NCI-H446 treated with DMSO at 0.1 percent for 48 hours (cell line): ENCODE results near the gene BTAF1.
"Not testable (repeated sequence)": the region's sequence is repeated elsewhere in the genome, so short reads cannot be mapped to it uniquely, and the experiment has no call there.

Source experiments
- DNase-seq: peaks from one replicate; lab custom pipeline; 2025; lab: John Stamatoyannopoulos, UW

Gene BTAF1

GRCh38 chr10:91923371-91924211 is at the start of gene BTAF1:
TSS of gene BTAF1 (plus strand) at chr10:91923770. CDS start at chr10:91924077, 307 bp downstream.
- DNase-seq, result peak; percentile 67

- DNase-seq, result no peak
Observed at GRCh38 chr10:91875156-91875555, 48.4 kb upstream of the BTAF1 start.

GRCh38 chr10:91875779-91876178 is 47.8 kb upstream of the BTAF1 start:
- DNase-seq, result no peak

- peak; percentile 15 for DNase-seq
Observed at GRCh38 chr10:91879515-91880170, 43.9 kb upstream of the BTAF1 start.

GRCh38 chr10:91880310-91880709 is 43.3 kb upstream of the BTAF1 start:
- no peak for DNase-seq

GRCh38 chr10:91883549-91884444 is 39.8 kb upstream of the BTAF1 start:
- no peak for DNase-seq

- no peak for DNase-seq
Observed at GRCh38 chr10:91884536-91884935, 39.0 kb upstream of the BTAF1 start.

- DNase-seq, result no peak
Observed at GRCh38 chr10:91885362-91886079, 38.0 kb upstream of the BTAF1 start.

GRCh38 chr10:91886954-91887271 is 36.7 kb upstream of the BTAF1 start:
- no peak for DNase-seq

GRCh38 chr10:91887272-91888076 is 36.1 kb upstream of the BTAF1 start:
- DNase-seq, result no peak

- no peak for DNase-seq
Observed at GRCh38 chr10:91891125-91892001, 32.2 kb upstream of the BTAF1 start.

GRCh38 chr10:91893051-91893450 is 30.5 kb upstream of the BTAF1 start:
- DNase-seq, result no peak

- DNase-seq, result not testable (repeated sequence)
Observed at GRCh38 chr10:91894261-91894685, 29.3 kb upstream of the BTAF1 start.

- DNase-seq, result no peak
Observed at GRCh38 chr10:91896212-91896756, 27.3 kb upstream of the BTAF1 start.

- no peak for DNase-seq
Observed at GRCh38 chr10:91897421-91897820, 26.1 kb upstream of the BTAF1 start.

GRCh38 chr10:91901784-91902677 is 21.5 kb upstream of the BTAF1 start:
- DNase-seq, result no peak

GRCh38 chr10:91907033-91907594 is 16.5 kb upstream of the BTAF1 start:
- DNase-seq, result no peak

GRCh38 chr10:91907914-91908336 is 15.6 kb upstream of the BTAF1 start:
- no peak for DNase-seq
